GM23248 (cell line): ENCODE measurements around the gene NSUN2.

Experiments
- EZH2 ChIP-seq: fragments of 200-600 bp; sonication (generic); IDR thresholded peaks from 2 replicates; pipeline ENCODE4 v1.6.1; 2018; ENCODE audit warnings: antibody characterized with exemption, mild to moderate bottlenecking; ENCODE audit not compliant: insufficient read depth, poor library complexity, severe bottlenecking
- EZH2phosphoT487 ChIP-seq: fragments of 200-600 bp; sonication (generic); IDR thresholded peaks from 2 replicates; pipeline ENCODE4 v1.6.1; 2018; ENCODE audit warnings: antibody characterized with exemption, moderate library complexity, mild to moderate bottlenecking, low read depth; ENCODE audit not compliant: insufficient read depth

DNA sequence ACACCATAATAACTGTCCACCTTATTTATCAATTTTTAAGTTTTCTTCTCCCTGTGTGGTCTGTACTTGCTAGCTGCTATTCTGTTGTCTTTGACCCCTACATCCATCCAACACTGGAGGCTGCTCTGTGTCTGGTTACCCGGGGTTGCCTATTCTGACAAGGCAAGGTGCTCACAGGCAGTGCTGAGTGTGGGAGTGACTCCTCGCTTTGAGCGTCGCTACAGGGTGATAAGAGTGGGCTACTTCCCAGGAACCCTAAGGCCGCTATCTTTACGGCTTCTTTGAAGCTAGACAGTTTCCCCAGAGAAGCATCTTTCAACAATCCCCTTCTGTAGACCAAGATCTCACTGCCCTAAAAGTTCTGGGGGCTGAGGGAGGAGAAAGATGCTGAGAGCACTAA lies 35.3 kb downstream of the NSUN2 start:
- no peak for TF ChIP-seq EZH2
- TF ChIP-seq EZH2phosphoT487, result no peak
